Measurements from ENCODE around the gene MAGI1. TPM values are rescaled to one million over a fixed set of nuclear protein-coding genes. Genes with fewer than 3 reads are reported as not detected.

The MAGI1 gene
- polyA plus RNA-seq, 6 donors from 2014 or later = 0.08 TPM; not detected in 5

DNA sequence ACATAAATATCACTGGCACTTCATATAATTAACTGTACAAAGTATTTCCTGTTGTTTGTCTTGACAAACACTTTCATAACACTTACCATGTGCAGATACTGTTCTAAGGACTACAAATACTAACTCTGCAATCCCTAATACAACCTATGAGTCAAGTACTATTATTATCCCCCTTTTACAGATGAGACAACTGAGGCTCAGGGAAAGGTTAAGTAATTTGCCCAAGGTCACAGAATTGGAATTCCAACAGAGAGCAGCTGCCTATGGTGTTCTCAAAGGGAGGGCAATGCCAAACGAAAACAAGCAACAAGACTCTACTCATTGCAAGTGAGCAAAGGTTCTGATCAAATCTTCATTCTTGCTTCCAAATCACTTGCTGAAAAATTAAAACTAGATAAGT, 85.9 kb downstream of the MAGI1 start:
- Mint-ChIP-seq H3K36me3 (no peaks in the 10 kb centered on the region), H3K4me3 (no peak overlapping the region), H3K27me3 (peaks cover 0 to 8% (median 7%) of the 10 kb centered on the region in 3 donors), H3K9me3 (peaks cover 0 to 5% (median 2%) of the 10 kb centered on the region in 7 donors), H3K27ac (peak overlapping the region in 1 of 6 donors; percentile 54), H3K4me1 (no peaks in the 10 kb centered on the region)
- no peak for DNase-seq
- ATAC-seq (ENCODE audit: low read depth in 2 of 2) = no peak

DNA sequence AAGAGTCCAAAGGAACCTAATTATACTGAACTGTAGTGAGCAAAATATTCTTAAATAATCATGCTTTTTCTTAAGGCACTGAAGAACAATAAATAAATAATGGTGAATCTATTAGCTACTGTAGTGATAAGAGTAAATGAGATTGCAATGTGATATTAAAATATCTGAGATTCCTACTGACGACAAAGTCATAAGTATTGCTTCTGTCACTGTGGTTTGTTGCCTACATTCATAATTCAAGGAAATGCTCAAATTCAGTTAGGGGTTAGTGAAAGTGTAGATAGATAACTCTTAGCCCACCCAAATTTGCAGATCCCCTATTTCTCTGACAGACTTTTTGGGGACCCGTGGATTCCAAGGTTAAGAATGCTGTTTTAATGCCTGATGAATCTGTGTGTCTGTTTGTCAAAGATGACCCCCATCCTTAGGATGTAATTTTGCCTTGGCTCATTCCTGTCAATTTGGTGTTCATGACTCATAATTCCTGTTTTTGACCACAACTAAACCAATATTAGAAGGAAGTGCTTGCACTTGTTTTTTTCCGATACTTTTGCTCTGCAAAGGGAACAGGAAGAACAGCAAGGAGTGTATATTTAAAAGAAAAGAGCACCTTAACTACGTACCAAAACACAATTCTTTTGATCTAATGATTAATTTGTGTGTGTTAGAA, 86.7 kb downstream of the MAGI1 start:
- H3K4me1 Mint-ChIP-seq = no peaks in the 10 kb centered on the region
- H3K4me3 Mint-ChIP-seq = no peak overlapping the region
- ATAC-seq (ENCODE audit: low read depth in 2 of 2) (no peak), DNase-seq (no peak)
- H3K27ac Mint-ChIP-seq = no peak overlapping the region
- peaks cover 0 to 8% (median 7%) of the 10 kb centered on the region in 3 donors for H3K27me3 Mint-ChIP-seq
- H3K36me3 Mint-ChIP-seq = no peaks in the 10 kb centered on the region
- peaks cover 0 to 5% (median 0%) of the 10 kb centered on the region in 7 donors for H3K9me3 Mint-ChIP-seq

DNA sequence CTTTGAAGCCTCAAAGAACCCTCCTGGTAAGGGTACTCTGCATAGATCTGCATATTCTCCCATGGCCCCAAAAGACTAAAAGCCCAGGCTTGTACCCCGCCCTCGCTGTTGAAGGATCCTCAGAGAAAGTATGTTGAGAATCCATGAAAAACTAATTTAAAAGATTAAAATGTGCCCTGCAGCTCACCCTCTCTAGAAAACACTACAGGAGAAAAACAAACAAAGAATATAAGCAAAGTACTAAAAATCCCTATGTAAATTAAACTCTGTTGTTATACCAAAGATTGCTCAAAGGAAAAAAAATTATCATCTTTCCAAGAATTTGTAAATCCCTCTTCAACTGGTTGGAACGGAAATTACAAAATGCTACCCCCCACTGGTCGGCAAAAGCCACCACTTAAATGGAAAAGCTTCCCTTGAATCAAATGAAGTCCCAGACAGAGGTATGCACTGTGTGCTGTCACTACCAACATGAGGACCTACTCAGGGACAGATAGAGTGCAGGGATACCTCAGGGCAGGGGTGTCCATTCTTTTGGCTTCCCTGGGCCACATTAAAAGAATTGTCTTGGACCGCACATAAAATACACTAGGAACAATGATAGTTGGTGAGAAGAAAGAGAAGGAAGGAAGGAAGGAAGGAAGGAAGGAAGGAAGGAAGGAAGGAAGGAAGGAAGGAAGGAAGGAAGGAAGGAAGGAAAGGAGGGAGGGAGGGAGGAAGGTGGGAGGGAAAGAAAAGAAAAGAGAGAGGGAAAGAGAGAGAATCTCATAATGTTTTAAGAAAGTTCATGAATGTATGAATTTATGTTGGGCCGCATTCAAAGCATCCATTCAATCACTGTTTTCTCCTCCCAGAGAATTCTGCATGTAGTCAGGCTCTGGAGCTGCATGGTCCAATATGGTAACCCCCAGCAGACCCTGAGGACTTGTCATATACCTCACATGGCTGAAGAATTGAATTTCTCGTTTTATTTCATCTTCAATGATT, 88.1 kb downstream of the MAGI1 start:
- Mint-ChIP-seq H3K36me3 (no peaks in the 10 kb centered on the region), H3K9me3 (peaks cover 0 to 5% (median 0%) of the 10 kb centered on the region in 7 donors), H3K27me3 (peaks cover 0 to 8% (median 3%) of the 10 kb centered on the region in 3 donors), H3K4me1 (no peaks in the 10 kb centered on the region), H3K27ac (no peak overlapping the region), H3K4me3 (no peak overlapping the region)
- ATAC-seq (ENCODE audit: low read depth in 2 of 2) (no peak), DNase-seq (no peak)

DNA sequence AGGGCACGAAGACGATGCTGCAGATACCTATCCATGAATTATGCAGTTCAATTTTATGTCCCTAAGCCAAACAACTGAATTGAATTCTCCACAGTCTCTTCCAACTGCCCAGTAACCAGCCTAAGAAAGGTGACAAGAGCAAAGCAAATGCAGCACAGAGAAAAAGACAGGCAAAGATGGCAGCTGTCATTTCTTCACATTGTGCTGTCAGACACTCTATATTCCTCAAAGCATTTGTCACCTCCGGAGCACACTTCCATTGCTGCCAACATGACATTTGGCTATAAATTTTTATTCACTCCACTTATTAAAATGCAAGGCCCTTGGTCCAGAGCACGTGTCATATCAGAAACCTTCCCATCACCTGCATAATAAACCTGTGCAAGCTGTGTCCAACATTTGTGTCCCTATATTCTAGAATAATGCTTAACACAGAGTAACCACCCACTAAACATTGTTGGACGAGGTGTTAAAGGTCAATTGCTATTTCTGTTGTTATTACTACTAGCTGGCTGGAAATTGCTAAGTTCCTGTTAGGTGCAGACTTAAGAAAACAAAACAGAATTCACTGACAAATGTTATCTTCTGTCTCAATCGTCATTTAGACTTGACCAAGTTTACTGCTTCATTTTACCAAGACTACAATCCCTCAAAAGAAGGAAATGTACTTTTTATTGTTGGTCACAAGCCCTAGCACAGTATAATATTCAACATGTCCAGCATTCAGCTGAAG, 89.7 kb downstream of the MAGI1 start:
- Mint-ChIP-seq H3K4me1 (no peaks in the 10 kb centered on the region), H3K27me3 (peaks cover 0 to 8% (median 3%) of the 10 kb centered on the region in 3 donors), H3K4me3 (no peak overlapping the region), H3K9me3 (peaks cover 0 to 5% (median 0%) of the 10 kb centered on the region in 7 donors), H3K27ac (no peak overlapping the region), H3K36me3 (no peaks in the 10 kb centered on the region)
- DNase-seq = no peak
- ATAC-seq (ENCODE audit: low read depth in 2 of 2) = no peak

DNA sequence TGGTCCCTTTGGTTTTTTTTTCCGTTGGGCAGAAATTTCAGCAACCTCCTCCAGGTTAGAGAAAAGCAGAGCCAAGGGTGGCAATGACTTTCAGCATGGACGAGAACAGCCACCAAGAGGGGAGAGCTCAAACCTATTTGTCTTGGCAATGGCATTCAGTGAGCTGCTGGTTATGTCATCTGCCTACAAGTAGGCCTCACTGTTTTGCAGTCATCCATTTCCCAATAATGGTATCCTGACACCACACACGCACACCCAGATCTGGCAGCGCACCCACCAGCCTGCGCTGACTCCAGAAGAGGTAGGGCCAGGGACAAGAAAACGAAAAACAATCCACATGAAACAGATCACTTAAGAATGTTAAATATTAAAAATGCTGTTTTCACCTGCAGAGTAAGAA, 92.3 kb downstream of the MAGI1 start:
- ATAC-seq (ENCODE audit: low read depth in 2 of 2) (no peak), DNase-seq (no peak)
- H3K9me3 Mint-ChIP-seq = peaks cover 0 to 5% (median 0%) of the 10 kb centered on the region in 7 donors
- no peaks in the 10 kb centered on the region for H3K4me1 Mint-ChIP-seq
- peaks cover 0 to 8% (median 0%) of the 10 kb centered on the region in 3 donors for H3K27me3 Mint-ChIP-seq
- H3K36me3 Mint-ChIP-seq = no peaks in the 10 kb centered on the region
- no peak overlapping the region for H3K4me3 Mint-ChIP-seq
- no peak overlapping the region for H3K27ac Mint-ChIP-seq

DNA sequence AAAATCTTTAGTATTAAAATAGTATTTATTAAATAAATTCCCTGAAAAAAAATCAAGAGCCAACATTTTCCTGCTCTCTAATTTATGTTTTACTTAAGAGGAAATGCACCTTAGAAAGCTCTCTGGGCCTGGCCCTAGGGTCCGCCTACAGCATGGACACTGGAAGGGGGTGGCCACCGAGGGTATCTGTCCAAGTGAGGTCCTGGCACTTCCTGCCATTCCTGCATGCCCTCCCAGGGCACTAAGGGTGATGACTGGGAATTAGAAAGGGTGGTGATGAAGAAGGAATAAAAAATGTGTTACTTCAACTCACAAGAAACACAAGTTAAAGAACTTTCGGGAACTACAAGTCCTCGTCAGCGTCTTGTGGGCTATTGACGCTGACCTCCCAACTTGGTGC, 92.8 kb downstream of the MAGI1 start:
- ATAC-seq (ENCODE audit: low read depth in 2 of 2) = no peak
- Mint-ChIP-seq H3K27ac (no peak overlapping the region), H3K9me3 (peaks cover 0 to 5% (median 0%) of the 10 kb centered on the region in 7 donors), H3K4me1 (no peaks in the 10 kb centered on the region), H3K36me3 (no peaks in the 10 kb centered on the region), H3K27me3 (peaks cover 0 to 6% (median 0%) of the 10 kb centered on the region in 3 donors), H3K4me3 (no peak overlapping the region)
- no peak for DNase-seq

DNA sequence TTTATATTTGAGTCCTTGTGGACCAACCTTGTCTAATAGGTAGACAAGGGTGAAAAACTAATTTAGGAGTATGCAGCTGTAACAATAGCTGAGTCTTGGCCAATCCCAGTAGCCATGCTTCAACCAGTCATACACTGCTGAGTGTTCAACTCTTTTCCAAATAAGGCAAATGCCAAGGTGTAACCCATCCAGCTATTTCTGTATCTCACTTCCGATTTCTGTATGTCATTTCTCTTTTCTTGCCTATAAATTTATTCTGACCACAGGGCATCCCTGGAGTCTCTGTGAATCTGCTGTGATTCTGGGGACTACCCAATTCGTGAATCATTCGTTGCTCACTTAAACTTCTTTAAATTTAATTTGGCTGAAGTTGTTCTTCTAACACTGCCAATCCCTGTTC, 93.2 kb downstream of the MAGI1 start:
- Mint-ChIP-seq H3K27me3 (peaks cover 0 to 2% (median 0%) of the 10 kb centered on the region in 3 donors), H3K27ac (no peak overlapping the region), H3K4me3 (no peak overlapping the region), H3K9me3 (peaks cover 0 to 3% (median 0%) of the 10 kb centered on the region in 7 donors), H3K36me3 (no peaks in the 10 kb centered on the region), H3K4me1 (no peaks in the 10 kb centered on the region)
- ATAC-seq (ENCODE audit: low read depth in 2 of 2) (no peak), DNase-seq (no peak)

DNA sequence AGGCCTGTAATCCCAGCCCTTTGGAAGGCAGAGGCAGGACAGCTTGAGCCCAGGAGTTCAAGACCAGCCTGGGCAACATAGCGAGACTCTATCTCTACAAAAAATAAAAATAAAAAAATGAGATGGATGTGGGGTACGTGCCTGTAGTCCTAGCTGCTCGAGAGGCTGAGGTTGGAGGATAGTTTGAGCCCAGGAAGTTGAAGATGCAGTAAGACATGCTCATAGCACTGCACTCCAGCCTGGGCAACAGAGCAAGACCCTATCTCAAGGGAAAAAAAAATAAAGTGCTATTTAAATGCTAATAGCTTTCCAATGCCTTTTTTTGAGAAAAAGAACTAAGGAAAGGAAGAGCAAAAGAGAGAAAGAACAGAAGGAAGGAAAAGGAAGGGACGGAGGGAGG, 94.5 kb downstream of the MAGI1 start:
- peaks cover 0 to 6% (median 0%) of the 10 kb centered on the region in 7 donors for H3K9me3 Mint-ChIP-seq
- no peaks in the 10 kb centered on the region for H3K36me3 Mint-ChIP-seq
- H3K27ac Mint-ChIP-seq = no peak overlapping the region
- no peak overlapping the region for H3K4me3 Mint-ChIP-seq
- DNase-seq (no peak), ATAC-seq (ENCODE audit: low read depth in 2 of 2) (no peak)
- no peaks in the 10 kb centered on the region for H3K27me3 Mint-ChIP-seq
- no peaks in the 10 kb centered on the region for H3K4me1 Mint-ChIP-seq

DNA sequence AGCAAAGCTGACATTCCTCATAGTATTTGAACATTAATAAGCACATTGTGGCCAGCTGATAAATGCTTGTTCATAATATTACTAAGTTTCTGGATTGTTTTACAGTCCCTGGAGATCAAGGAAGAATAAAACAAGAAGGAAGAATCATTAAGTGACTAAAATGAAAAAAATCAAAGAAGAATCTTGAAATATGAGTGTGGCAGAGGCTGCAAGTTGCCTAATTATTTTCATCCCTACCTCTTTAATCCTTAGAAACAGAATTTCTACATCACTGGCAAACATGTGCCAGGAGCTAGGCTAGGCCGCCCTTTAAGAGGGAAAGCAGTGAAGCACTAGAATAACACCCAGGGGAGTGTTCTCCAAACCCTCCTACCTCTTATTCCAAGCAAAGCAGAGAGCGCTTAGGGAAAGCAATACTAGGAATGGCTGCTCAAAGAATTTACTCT, 98.9 kb downstream of the MAGI1 start:
- ATAC-seq (ENCODE audit: low read depth in 2 of 2) (no peak), DNase-seq (no peak)
- Mint-ChIP-seq H3K27ac (no peak overlapping the region), H3K36me3 (no peaks in the 10 kb centered on the region), H3K4me1 (no peaks in the 10 kb centered on the region), H3K9me3 (peaks cover 0 to 5% (median 4%) of the 10 kb centered on the region in 7 donors), H3K4me3 (no peak overlapping the region), H3K27me3 (no peaks in the 10 kb centered on the region)

DNA sequence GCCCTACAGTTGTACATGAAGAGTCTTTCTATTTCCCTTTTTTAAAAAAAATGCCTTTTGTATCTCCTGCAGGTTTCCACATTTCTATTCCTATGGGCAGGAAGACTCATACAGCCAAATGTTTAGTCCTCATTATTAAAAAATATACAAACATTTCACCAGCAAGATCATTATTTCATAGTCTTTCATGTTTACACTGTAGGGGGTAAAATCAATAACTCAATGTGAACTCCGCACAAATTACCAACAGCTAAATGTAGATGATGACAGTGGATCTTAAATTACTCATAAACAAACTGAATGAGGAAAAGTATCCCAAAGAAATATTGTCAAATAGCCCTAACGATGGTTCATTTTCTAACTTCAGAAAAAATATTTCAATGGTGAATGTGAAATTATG, 99.5 kb downstream of the MAGI1 start:
- no peaks in the 10 kb centered on the region for H3K36me3 Mint-ChIP-seq
- no peak overlapping the region for H3K4me3 Mint-ChIP-seq
- H3K27ac Mint-ChIP-seq = no peak overlapping the region
- ATAC-seq (ENCODE audit: low read depth in 2 of 2) (no peak), DNase-seq (no peak)
- no peaks in the 10 kb centered on the region for H3K4me1 Mint-ChIP-seq
- no peaks in the 10 kb centered on the region for H3K27me3 Mint-ChIP-seq
- peaks cover 0 to 6% (median 3%) of the 10 kb centered on the region in 7 donors for H3K9me3 Mint-ChIP-seq

DNA sequence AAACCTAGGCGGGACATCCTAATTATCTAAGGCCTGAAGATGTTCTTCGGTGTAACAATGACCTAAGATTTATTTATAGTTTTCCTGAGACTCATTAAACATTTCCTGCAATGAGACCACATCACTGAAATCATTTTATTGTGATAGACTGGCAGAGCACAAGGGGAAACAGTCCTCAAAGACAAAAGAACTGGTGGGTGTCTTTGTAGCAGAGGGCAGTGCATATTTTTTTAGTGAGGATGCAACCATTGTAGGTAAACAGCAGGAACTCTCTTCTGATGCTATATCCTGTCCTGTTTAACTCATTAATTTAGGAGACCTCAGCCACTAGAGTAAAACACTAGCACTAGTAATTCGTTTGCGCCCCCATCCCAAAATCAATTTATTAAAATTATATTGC, 100.0 kb downstream of the MAGI1 start:
- H3K36me3 Mint-ChIP-seq = no peaks in the 10 kb centered on the region
- DNase-seq = no peak
- no peaks in the 10 kb centered on the region for H3K27me3 Mint-ChIP-seq
- ATAC-seq (ENCODE audit: low read depth in 2 of 2) = no peak
- no peaks in the 10 kb centered on the region for H3K4me1 Mint-ChIP-seq
- H3K9me3 Mint-ChIP-seq = peaks cover 0 to 6% (median 3%) of the 10 kb centered on the region in 7 donors
- H3K4me3 Mint-ChIP-seq = no peak overlapping the region
- H3K27ac Mint-ChIP-seq = no peak overlapping the region

DNA sequence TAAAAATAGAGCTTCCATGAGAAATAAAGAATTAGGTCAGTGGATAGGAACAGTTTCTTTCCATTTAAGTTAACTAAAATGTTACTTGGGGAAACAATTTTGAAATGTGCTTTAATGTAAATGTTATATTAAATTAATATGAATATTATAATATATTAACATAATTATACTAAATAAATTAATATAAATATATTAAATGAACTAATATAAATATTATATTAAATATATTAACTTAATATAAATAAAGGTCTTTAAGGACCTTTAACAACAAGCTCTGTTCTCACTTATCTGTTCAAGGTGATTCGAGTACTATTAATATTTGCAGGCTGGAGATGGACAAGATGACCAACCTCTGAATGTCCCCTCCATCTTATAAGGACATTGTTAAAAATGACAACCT, 100.6 kb downstream of the MAGI1 start:
- no peaks in the 10 kb centered on the region for H3K36me3 Mint-ChIP-seq
- peaks cover 2 to 11% (median 5%) of the 10 kb centered on the region in 7 donors for H3K9me3 Mint-ChIP-seq
- no peaks in the 10 kb centered on the region for H3K27me3 Mint-ChIP-seq
- DNase-seq (no peak), ATAC-seq (ENCODE audit: low read depth in 2 of 2) (no peak)
- no peak overlapping the region for H3K4me3 Mint-ChIP-seq
- no peak overlapping the region for H3K27ac Mint-ChIP-seq
- no peaks in the 10 kb centered on the region for H3K4me1 Mint-ChIP-seq

DNA sequence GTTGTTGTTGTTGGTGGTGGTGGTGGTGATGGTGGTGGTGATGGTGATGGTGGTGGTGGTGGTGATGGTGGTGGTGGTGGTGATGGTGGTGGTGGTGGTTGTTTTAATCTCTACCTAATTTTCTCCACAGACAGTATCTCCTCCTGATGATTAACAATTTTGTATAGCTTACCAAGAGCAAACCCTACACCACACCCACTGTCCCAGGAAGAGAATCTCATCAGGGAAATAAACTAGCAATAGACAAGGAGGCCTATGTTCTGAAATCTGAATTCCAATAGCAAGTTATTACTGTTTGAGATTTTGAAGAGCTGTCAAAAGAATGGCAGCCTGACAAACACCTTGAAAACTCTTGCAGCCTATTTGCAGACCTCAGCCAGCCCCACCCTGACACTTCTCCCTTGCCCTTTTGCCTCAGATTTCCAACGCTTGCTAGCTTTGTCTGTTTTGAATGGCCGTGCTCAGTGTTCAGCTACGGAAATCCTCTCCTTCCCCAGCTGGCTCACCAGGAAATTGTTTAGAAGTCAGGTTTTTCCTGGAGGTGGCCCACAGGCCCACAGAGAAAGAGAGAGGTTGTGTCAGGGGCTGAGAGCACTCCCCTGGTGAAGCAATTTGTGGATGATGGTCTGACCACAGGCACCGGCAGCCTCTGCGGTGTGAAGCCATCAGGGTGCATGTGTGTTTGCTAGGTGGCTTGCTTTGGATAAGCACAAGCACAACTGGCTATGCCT, 101.6 kb downstream of the MAGI1 start:
- ATAC-seq (ENCODE audit: low read depth in 2 of 2) (no peak), DNase-seq (no peak)
- H3K27me3 Mint-ChIP-seq = no peaks in the 10 kb centered on the region
- no peaks in the 10 kb centered on the region for H3K4me1 Mint-ChIP-seq
- no peak overlapping the region for H3K4me3 Mint-ChIP-seq
- H3K36me3 Mint-ChIP-seq = no peaks in the 10 kb centered on the region
- H3K27ac Mint-ChIP-seq = no peak overlapping the region
- H3K9me3 Mint-ChIP-seq = peaks cover 2 to 22% (median 5%) of the 10 kb centered on the region in 7 donors
